ENCODE data around the gene IFI44L. TPM values are rescaled to one million over a fixed set of nuclear protein-coding genes. Genes with fewer than 3 reads are reported as not detected.

Gene IFI44L
- total RNA-seq, 2 donors from 2014 or later: 3.3 to 4.4 TPM

GRCh38 chr1:78591971-78592370 lies 28.3 kb upstream of the IFI44L start:
- no peaks in the 10 kb centered on the region for H3K4me1 ChIP-seq
- H3K36me3 ChIP-seq: no peaks in the 10 kb centered on the region
- TF ChIP-seq, protein P1, sequence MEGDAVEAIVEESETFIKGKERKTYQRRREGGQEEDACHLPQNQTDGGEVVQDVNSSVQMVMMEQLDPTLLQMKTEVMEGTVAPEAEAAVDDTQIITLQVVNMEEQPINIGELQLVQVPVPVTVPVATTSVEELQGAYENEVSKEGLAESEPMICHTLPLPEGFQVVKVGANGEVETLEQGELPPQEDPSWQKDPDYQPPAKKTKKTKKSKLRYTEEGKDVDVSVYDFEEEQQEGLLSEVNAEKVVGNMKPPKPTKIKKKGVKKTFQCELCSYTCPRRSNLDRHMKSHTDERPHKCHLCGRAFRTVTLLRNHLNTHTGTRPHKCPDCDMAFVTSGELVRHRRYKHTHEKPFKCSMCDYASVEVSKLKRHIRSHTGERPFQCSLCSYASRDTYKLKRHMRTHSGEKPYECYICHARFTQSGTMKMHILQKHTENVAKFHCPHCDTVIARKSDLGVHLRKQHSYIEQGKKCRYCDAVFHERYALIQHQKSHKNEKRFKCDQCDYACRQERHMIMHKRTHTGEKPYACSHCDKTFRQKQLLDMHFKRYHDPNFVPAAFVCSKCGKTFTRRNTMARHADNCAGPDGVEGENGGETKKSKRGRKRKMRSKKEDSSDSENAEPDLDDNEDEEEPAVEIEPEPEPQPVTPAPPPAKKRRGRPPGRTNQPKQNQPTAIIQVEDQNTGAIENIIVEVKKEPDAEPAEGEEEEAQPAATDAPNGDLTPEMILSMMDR (IDR thresholded peaks at IDR 0.05): no peak
- no peak for DNase-seq (ENCODE audit: low spot score)
- no peak overlapping the region for H3K4me3 ChIP-seq
- peaks cover 0 to 11% of the 10 kb centered on the region in 2 donors for H3K9me3 ChIP-seq
- no peaks in the 10 kb centered on the region for H3K27me3 ChIP-seq
- H3K27ac ChIP-seq: no peak overlapping the region

GRCh38 chr1:78599294-78599693 lies 21.0 kb upstream of the IFI44L start:
- DNase-seq (ENCODE audit: low spot score): no peak
- Histone ChIP-seq H3K36me3 (no peaks in the 10 kb centered on the region), H3K27me3 (no peaks in the 10 kb centered on the region), H3K4me3 (no peak overlapping the region), H3K27ac (no peak overlapping the region), H3K4me1 (no peaks in the 10 kb centered on the region), H3K9me3 (peaks cover 0 to 11% of the 10 kb centered on the region in 2 donors)
- TF ChIP-seq, protein P1 (IDR thresholded peaks at IDR 0.05): no peak

- no peak for DNase-seq (ENCODE audit: low spot score)
- Histone ChIP-seq H3K4me3 (no peak overlapping the region), H3K4me1 (peaks cover 0 to under 1% of the 10 kb centered on the region in 2 donors), H3K27me3 (no peaks in the 10 kb centered on the region), H3K27ac (no peak overlapping the region), H3K36me3 (no peaks in the 10 kb centered on the region), H3K9me3 (no peaks in the 10 kb centered on the region)
- TF ChIP-seq, protein P1 (IDR thresholded peaks at IDR 0.05): no peak
Observed at GRCh38 chr1:78601068-78601467, 19.2 kb upstream of the IFI44L start.

DNA sequence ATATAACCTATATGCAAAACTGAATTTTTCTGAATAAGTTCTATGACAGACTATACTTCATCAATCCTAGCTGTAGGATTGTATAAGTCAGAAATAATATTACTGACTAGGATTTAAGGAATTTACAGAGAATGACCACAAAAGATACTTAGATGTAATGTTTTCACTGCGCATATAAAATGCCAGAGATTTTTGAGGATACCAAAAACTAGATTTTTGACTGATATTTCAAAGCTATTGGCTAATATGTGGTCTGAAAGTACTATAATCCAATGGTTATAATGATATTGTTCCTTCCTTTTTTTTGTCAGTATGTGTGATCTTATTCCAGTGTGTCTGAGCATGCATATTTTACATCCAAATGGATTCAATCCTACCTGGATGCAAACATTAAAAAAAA lies 17.0 kb upstream of the IFI44L start:
- no peak overlapping the region for H3K27ac ChIP-seq
- H3K27me3 ChIP-seq: no peaks in the 10 kb centered on the region

DNA sequence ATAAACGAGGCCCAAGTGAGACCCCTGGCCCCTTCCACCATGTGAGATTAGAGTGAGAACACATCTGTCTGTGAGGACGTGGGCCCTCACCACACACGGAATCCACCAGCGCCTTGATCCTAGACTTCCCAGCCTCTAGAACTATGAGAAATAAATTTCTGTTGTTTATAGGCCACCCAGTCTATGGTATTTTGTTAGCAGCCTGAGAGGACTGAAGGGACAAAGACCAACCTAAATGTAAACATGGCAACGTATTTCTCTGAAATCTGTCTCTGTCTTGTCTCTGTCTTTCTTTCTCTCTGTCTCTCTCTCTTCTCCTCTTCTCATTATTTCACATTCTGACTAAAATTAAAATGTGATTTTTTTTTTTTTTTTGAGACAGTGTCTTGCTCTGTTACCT lies 15.6 kb upstream of the IFI44L start:
- H3K27me3 ChIP-seq: no peaks in the 10 kb centered on the region
- no peaks in the 10 kb centered on the region for H3K36me3 ChIP-seq
- H3K9me3 ChIP-seq: no peaks in the 10 kb centered on the region
- H3K27ac ChIP-seq: no peak overlapping the region
- TF ChIP-seq, protein P1 (IDR thresholded peaks at IDR 0.05): no peak
- peaks cover 0 to 6% of the 10 kb centered on the region in 2 donors for H3K4me1 ChIP-seq
- no peak for DNase-seq (ENCODE audit: low spot score)
- H3K4me3 ChIP-seq: no peak overlapping the region

More for the DNA sequence above, 17.0 kb upstream of the IFI44L start:
- no peak for DNase-seq (ENCODE audit: low spot score)
- Histone ChIP-seq H3K9me3 (no peaks in the 10 kb centered on the region), H3K36me3 (no peaks in the 10 kb centered on the region), H3K4me1 (peaks cover 0 to 6% of the 10 kb centered on the region in 2 donors), H3K4me3 (no peak overlapping the region)
- TF ChIP-seq, protein P1 (IDR thresholded peaks at IDR 0.05): no peak

GRCh38 chr1:78606274-78606673 lies 14.0 kb upstream of the IFI44L start:
- H3K27me3 ChIP-seq: no peaks in the 10 kb centered on the region
- DNase-seq (ENCODE audit: low spot score): no peak
- TF ChIP-seq, protein P1 (IDR thresholded peaks at IDR 0.05): no peak
- H3K27ac ChIP-seq: no peak overlapping the region
- H3K4me1 ChIP-seq: peaks cover 0 to 6% of the 10 kb centered on the region in 2 donors
- no peaks in the 10 kb centered on the region for H3K36me3 ChIP-seq
- H3K9me3 ChIP-seq: no peaks in the 10 kb centered on the region
- no peak overlapping the region for H3K4me3 ChIP-seq
